ENCODE measurements around the gene ZPBP2.

ZPBP2 gene

DNA sequence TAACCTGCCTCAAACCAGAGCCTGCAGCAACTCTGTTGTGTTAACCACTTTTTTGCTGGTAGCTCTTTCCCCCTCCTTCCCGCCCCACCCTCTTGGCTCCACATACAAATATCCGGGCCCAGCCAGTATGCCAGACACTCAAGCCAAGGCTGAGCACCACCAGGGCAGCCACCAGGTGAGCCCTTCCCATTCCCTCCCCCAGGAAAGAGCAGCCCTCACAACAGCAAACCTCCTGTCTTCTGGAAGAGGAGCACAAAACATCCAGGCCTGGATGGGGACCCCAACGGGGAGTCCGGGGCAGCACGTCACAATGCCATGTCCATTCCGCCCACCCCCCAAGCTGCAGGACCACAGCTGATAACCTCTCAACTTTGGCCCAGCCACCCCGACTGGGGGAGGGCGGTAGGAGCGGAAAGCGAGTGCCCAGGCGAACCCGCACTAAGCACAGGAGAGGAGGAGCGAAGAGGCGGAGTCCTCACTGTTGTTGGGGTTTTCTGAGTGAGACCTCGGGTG lies 58.6 kb downstream of the ZPBP2 start:
- H3K9me2 ChIP-seq (ENCODE audit: low read depth, low read length), result no peaks in the 10 kb centered on the region

More for the DNA sequence above, 58.6 kb downstream of the ZPBP2 start:
- Histone ChIP-seq H3K79me2 (ENCODE audit: insufficient read depth, low read length) (peaks cover 24% of the 10 kb centered on the region), H3K9me3 (ENCODE audit: low read length) (no peaks in the 10 kb centered on the region), H2AFZ (ENCODE audit: low read length) (no peak overlapping the region), H3K9ac (ENCODE audit: low read length) (peak overlapping the region; percentile 76), H3K36me3 (ENCODE audit: insufficient read depth, low read length) (peaks cover 27% of the 10 kb centered on the region), H3K27ac (ENCODE audit: low read depth, low read length, poor library complexity, severe bottlenecking) (peak overlapping the region; percentile 83), H3F3A (ENCODE audit: insufficient read depth, low read length) (no peaks in the 10 kb centered on the region), H3K4me3 (ENCODE audit: low read depth, low read length, poor library complexity, severe bottlenecking) (peak overlapping the region; percentile 78), H3K4me1 (ENCODE audit: insufficient read depth, low read length, severe bottlenecking) (peaks cover 52% of the 10 kb centered on the region), H3K4me2 (ENCODE audit: low read length) (peak overlapping the region; percentile 88), H4K20me1 (ENCODE audit: insufficient read depth, low read length) (no peaks in the 10 kb centered on the region), H3K27me3 (ENCODE audit: insufficient read depth, low read length) (no peaks in the 10 kb centered on the region)
- TF ChIP-seq EZH2 (IDR thresholded peaks at IDR 0.05; ENCODE audit: borderline replicate concordance, low read length), result no peak
- TF ChIP-seq, protein P1, sequence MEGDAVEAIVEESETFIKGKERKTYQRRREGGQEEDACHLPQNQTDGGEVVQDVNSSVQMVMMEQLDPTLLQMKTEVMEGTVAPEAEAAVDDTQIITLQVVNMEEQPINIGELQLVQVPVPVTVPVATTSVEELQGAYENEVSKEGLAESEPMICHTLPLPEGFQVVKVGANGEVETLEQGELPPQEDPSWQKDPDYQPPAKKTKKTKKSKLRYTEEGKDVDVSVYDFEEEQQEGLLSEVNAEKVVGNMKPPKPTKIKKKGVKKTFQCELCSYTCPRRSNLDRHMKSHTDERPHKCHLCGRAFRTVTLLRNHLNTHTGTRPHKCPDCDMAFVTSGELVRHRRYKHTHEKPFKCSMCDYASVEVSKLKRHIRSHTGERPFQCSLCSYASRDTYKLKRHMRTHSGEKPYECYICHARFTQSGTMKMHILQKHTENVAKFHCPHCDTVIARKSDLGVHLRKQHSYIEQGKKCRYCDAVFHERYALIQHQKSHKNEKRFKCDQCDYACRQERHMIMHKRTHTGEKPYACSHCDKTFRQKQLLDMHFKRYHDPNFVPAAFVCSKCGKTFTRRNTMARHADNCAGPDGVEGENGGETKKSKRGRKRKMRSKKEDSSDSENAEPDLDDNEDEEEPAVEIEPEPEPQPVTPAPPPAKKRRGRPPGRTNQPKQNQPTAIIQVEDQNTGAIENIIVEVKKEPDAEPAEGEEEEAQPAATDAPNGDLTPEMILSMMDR (IDR thresholded peaks at IDR 0.05; ENCODE audit: low read length), result no peak

Measured in OCI-LY1 (cell line).